ENCODE data around the gene EPHA6.
"Not testable (repeated sequence)": the region's sequence is repeated elsewhere in the genome, so short reads cannot be mapped to it uniquely, and the experiment has no call there.

Gene EPHA6

GRCh38 chr3:97470481-97470880, 656.1 kb downstream of the EPHA6 start:
- DNase-seq (ENCODE audit: low spot score): no peak

GRCh38 chr3:97479740-97480139, 665.3 kb downstream of the EPHA6 start:
- no peak for DNase-seq (ENCODE audit: low spot score)

GRCh38 chr3:97480696-97481289, 666.4 kb downstream of the EPHA6 start:
- not testable (repeated sequence) for DNase-seq (ENCODE audit: low spot score)

- no peak for DNase-seq (ENCODE audit: low spot score)
These were observed 667.0 kb downstream of the EPHA6 start for GRCh38 chr3:97481416-97481815.

GRCh38 chr3:97485206-97485605, 670.8 kb downstream of the EPHA6 start:
- DNase-seq (ENCODE audit: low spot score): no peak

GRCh38 chr3:97487587-97487986, 673.2 kb downstream of the EPHA6 start:
- DNase-seq (ENCODE audit: low spot score): no peak

- no peak for DNase-seq (ENCODE audit: low spot score)
These were observed 674.3 kb downstream of the EPHA6 start for GRCh38 chr3:97488741-97489140.

- DNase-seq (ENCODE audit: low spot score): no peak
These were observed 681.5 kb downstream of the EPHA6 start for GRCh38 chr3:97495896-97496295.

- DNase-seq (ENCODE audit: low spot score): no peak
These were observed 682.7 kb downstream of the EPHA6 start for GRCh38 chr3:97497138-97497537.

- DNase-seq (ENCODE audit: low spot score): no peak
These were observed 690.1 kb downstream of the EPHA6 start for GRCh38 chr3:97504463-97504862.

- DNase-seq (ENCODE audit: low spot score): no peak
These were observed 696.4 kb downstream of the EPHA6 start for GRCh38 chr3:97510795-97511194.

- no peak for DNase-seq (ENCODE audit: low spot score)
These were observed 700.7 kb downstream of the EPHA6 start for GRCh38 chr3:97515076-97515475.

- no peak for DNase-seq (ENCODE audit: low spot score)
These were observed 716.3 kb downstream of the EPHA6 start for GRCh38 chr3:97530691-97531090.

GRCh38 chr3:97547573-97547972, 733.2 kb downstream of the EPHA6 start:
- DNase-seq (ENCODE audit: low spot score): not testable (repeated sequence)

GRCh38 chr3:97550408-97550807, 736.0 kb downstream of the EPHA6 start:
- no peak for DNase-seq (ENCODE audit: low spot score)

GRCh38 chr3:97552186-97552585, 737.8 kb downstream of the EPHA6 start:
- no peak for DNase-seq (ENCODE audit: low spot score)

- DNase-seq (ENCODE audit: low spot score): no peak
These were observed 761.3 kb downstream of the EPHA6 start for GRCh38 chr3:97575742-97576141.

- no peak for DNase-seq (ENCODE audit: low spot score)
These were observed 761.8 kb downstream of the EPHA6 start for GRCh38 chr3:97576221-97576620.

GRCh38 chr3:97579365-97579764, 765.0 kb downstream of the EPHA6 start:
- no peak for DNase-seq (ENCODE audit: low spot score)

GRCh38 chr3:97610626-97611025, 796.2 kb downstream of the EPHA6 start:
- DNase-seq (ENCODE audit: low spot score): no peak

- no peak for DNase-seq (ENCODE audit: low spot score)
These were observed 798.2 kb downstream of the EPHA6 start for GRCh38 chr3:97612632-97613031.

- DNase-seq (ENCODE audit: low spot score): no peak
These were observed 798.7 kb downstream of the EPHA6 start for GRCh38 chr3:97613139-97613538.

- not testable (repeated sequence) for DNase-seq (ENCODE audit: low spot score)
These were observed 806.1 kb downstream of the EPHA6 start for GRCh38 chr3:97620514-97620913.

GRCh38 chr3:97636465-97636864, 822.1 kb downstream of the EPHA6 start:
- no peak for DNase-seq (ENCODE audit: low spot score)

GRCh38 chr3:97646932-97647331, 832.5 kb downstream of the EPHA6 start:
- DNase-seq (ENCODE audit: low spot score): no peak
